Fibroblast of the aortic adventitia (primary cell): ENCODE measurements around the gene SPDEF. TPM values are rescaled to one million over a fixed set of nuclear protein-coding genes. Genes with fewer than 3 reads are reported as not detected.

ENCODE experiments used
- DNase-seq: peaks from one replicate; pipeline ENCODE4 v3.0.0-alpha.2; 2010; ENCODE audit warnings: low read depth
- H3K4me3 ChIP-seq: 2 replicates; pipeline ENCODE4 v1.5.1; 2011; ENCODE audit warnings: low read depth, mild to moderate bottlenecking, control low read depth, low read length, moderate library complexity
- total RNA-seq: library from RNA; depleted of rRNA; stranded (reverse); fragments of >200 nt; gene quantifications from 2 replicates; pipeline ENCODE4 v1.2.3, GENCODE V29; 2012; ENCODE audit warnings: low replicate concordance
- TF ChIP-seq, protein P1 (sequence below): IDR thresholded peaks from 2 replicates; pipeline ENCODE4 v1.5.1; 2011; ENCODE audit warnings: mild to moderate bottlenecking, low read length, control low read depth, inconsistent platforms; ENCODE audit not compliant: insufficient read depth

The SPDEF gene
- total RNA-seq, 1 donor, result not detected

GRCh38 chr6:34576286-34576955 lies 20.3 kb upstream of the SPDEF start:
- no peak overlapping the region for H3K4me3 ChIP-seq
- TF ChIP-seq, protein P1, sequence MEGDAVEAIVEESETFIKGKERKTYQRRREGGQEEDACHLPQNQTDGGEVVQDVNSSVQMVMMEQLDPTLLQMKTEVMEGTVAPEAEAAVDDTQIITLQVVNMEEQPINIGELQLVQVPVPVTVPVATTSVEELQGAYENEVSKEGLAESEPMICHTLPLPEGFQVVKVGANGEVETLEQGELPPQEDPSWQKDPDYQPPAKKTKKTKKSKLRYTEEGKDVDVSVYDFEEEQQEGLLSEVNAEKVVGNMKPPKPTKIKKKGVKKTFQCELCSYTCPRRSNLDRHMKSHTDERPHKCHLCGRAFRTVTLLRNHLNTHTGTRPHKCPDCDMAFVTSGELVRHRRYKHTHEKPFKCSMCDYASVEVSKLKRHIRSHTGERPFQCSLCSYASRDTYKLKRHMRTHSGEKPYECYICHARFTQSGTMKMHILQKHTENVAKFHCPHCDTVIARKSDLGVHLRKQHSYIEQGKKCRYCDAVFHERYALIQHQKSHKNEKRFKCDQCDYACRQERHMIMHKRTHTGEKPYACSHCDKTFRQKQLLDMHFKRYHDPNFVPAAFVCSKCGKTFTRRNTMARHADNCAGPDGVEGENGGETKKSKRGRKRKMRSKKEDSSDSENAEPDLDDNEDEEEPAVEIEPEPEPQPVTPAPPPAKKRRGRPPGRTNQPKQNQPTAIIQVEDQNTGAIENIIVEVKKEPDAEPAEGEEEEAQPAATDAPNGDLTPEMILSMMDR, result no peak
- no peak for DNase-seq

- DNase-seq, result no peak
- no peak overlapping the region for H3K4me3 ChIP-seq
- TF ChIP-seq, protein P1, result no peak
These were observed 19.2 kb upstream of the SPDEF start for GRCh38 chr6:34575326-34575725.

DNA sequence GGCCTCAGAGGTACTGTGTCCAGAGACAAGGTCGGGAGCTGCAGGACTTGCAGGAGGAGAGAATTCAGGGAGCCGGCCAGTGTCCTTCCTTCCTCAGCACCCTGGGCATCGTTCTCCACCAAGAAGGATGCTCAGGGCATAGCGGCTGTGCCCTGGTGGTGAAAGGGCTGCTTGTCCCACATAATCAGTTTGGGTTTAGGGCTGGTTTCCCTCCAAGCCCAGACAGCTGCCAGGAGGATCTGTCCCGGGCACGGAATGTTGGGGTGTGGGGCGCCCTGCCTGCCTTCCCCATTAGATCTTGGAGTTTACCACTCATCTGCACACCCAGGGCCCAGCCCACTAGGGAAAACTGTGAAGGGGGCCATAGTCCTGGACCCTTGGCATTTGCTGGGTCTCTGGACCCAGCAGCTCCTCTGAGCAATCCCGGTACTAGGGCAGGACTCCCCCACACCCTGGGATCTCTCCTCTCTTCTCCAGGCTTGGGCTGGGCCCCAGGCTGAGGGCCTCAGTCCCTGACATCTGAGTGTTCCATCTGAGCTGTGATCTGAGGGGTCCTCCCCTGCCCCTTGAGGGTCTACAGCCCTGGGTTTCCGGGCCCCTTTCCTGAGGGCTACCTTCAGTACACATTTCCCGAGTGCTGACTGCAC lies 18.6 kb upstream of the SPDEF start:
- TF ChIP-seq, protein P1, result no peak
- no peak for DNase-seq
- H3K4me3 ChIP-seq, result no peak overlapping the region

DNA sequence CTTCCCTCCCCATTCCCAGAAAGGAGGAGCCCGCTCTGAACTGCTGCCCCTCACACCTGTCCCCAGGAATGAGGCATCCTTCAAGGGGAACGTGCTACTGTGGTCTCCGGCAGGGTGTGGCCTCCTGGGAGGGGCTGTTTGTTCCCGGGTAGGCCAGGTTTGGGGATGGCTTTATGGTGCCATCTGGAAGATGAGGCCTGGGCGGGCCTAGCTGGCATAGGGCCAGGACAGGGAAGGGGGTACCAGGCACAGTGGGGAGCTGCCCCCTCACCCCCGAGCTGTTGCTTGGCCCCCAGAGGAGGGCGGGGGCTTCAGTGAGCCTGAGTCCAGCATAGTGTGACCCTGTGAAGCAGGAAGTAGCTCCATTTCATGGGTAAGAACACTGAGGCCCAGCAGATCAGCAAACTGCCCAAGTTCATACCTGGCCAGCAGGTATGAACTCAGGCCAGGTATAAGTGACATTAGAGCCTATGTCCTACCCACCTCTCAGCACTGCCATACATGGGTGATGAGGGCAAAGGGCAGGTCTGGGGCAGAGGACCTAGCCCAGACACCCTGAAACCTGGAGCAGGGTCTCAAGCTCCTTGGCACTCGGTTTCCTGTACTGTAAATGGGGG lies 17.5 kb upstream of the SPDEF start:
- DNase-seq, result no peak
- TF ChIP-seq, protein P1, result no peak
- H3K4me3 ChIP-seq, result no peak overlapping the region

GRCh38 chr6:34572585-34572984 lies 16.5 kb upstream of the SPDEF start:
- TF ChIP-seq, protein P1, result no peak
- DNase-seq, result no peak
- no peak overlapping the region for H3K4me3 ChIP-seq

DNA sequence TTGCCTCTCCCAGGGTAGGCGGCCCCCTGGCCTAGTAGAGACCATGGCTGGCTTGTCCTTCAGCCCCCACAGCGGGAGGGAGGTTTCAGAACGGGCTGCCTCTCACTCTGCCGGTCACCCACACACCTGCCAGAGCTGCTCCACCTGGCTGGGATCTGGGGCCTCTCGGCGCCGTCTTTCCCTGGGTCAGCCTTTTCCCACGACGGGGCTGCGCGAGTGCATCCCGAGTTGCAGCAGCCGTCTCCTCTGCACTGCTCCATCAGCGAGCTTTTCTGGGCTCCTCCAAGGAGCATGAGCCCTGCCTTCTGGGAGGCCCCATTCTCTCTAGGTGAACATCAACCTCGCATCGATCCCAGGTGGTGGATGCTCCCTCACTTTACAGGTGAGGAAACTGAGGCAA lies 15.9 kb upstream of the SPDEF start:
- TF ChIP-seq, protein P1, result no peak
- no peak for DNase-seq
- no peak overlapping the region for H3K4me3 ChIP-seq
